ENCODE measurements around the gene BRSK2.
"Not testable (repeated sequence)": the region's sequence is repeated elsewhere in the genome, so short reads cannot be mapped to it uniquely, and the experiment has no call there.

BRSK2 gene

DNA sequence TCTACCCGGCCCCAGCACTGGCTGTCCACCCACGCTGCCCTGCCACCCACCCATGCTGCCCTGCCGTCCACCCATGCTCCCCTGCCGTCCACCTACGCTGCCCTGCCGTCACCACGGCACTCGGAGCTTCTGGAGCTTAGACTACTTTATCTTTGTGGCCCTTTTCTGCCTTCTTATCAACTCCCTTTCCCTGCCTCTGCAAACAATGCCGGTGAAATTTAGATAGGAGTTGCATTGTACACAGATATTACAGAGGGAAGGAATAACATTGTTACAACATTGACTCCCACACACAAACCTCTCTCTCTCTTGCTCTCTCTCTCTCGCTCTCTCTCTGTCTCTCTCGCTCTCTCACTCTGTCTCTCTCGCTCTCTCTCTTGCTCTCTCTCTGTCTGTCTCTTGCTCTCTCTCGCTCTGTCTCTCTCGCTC lies 33.7 kb upstream of the BRSK2 start:
- no peak for TF ChIP-seq BACH2 (CRISPR knock-in tag; IDR thresholded peaks at IDR 0.05; ENCODE audit: borderline replicate concordance)
- no peak for TF ChIP-seq ARNTL (CRISPR knock-in tag; IDR thresholded peaks at IDR 0.05; ENCODE audit: borderline replicate concordance, low read depth)
- TF ChIP-seq ZNF565 (CRISPR knock-in tag; conservative IDR thresholded peaks at IDR 0.05; ENCODE audit: low read depth): no peak
- TF ChIP-seq ZNF70 (CRISPR knock-in tag; IDR thresholded peaks at IDR 0.05): no peak
- no peak for TF ChIP-seq TCF4 (CRISPR knock-in tag; IDR thresholded peaks at IDR 0.05; ENCODE audit: borderline replicate concordance)
- TF ChIP-seq, protein P1, sequence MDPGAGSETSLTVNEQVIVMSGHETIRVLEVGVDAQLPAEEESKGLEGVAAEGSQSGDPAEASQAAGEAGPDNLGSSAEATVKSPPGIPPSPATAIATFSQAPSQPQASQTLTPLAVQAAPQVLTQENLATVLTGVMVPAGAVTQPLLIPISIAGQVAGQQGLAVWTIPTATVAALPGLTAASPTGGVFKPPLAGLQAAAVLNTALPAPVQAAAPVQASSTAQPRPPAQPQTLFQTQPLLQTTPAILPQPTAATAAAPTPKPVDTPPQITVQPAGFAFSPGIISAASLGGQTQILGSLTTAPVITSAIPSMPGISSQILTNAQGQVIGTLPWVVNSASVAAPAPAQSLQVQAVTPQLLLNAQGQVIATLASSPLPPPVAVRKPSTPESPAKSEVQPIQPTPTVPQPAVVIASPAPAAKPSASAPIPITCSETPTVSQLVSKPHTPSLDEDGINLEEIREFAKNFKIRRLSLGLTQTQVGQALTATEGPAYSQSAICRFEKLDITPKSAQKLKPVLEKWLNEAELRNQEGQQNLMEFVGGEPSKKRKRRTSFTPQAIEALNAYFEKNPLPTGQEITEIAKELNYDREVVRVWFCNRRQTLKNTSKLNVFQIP (CRISPR knock-in tag; IDR thresholded peaks at IDR 0.05; ENCODE audit: borderline replicate concordance, low read depth): no peak
- no peak for TF ChIP-seq RARB (CRISPR knock-in tag; IDR thresholded peaks at IDR 0.05)
- no peak for TF ChIP-seq PPARA (CRISPR knock-in tag; IDR thresholded peaks at IDR 0.05; ENCODE audit: borderline replicate concordance)
- no peak for TF ChIP-seq TOX (CRISPR knock-in tag; IDR thresholded peaks at IDR 0.05; ENCODE audit: borderline replicate concordance)
- no peak for TF ChIP-seq ZNF8 (CRISPR knock-in tag; IDR thresholded peaks at IDR 0.05)
- ATAC-seq: no peak

GRCh38 chr11:1356478-1356960 lies 33.2 kb upstream of the BRSK2 start:
- ATAC-seq: no peak

DNA sequence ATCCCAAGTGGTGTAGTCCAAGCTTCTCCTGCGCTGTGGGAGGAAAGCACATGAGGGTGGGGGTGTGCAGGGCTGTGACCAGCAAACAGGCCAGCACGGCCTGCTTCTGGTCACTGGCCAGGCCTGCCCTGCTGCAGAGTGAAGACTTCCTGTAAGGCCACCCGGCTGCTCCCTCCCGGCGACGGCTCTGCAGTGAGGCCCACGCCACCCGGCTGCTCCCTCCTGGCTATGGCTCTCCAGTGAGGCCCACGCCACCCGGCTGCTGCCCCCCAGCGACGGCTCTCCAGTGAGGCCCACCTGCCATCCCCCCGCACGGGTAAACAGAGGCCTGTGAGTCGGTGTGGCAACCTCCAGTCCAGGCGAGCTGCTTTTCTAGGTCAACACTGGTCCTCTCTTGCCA lies 31.4 kb upstream of the BRSK2 start:
- ATAC-seq: no peak
- TF ChIP-seq TCF4 (CRISPR knock-in tag; IDR thresholded peaks at IDR 0.05; ENCODE audit: borderline replicate concordance) (no peak), ZC3H10 (CRISPR knock-in tag; IDR thresholded peaks at IDR 0.05) (no peak), OSR1 (CRISPR knock-in tag; IDR thresholded peaks at IDR 0.05) (no peak), ARNTL (CRISPR knock-in tag; IDR thresholded peaks at IDR 0.05; ENCODE audit: borderline replicate concordance, low read depth) (no peak), ESRRG (CRISPR knock-in tag; IDR thresholded peaks at IDR 0.05) (no peak), PPARA (CRISPR knock-in tag; IDR thresholded peaks at IDR 0.05; ENCODE audit: borderline replicate concordance) (no peak), CREB5 (CRISPR knock-in tag; IDR thresholded peaks at IDR 0.05; ENCODE audit: low read depth) (no peak), RARB (CRISPR knock-in tag; IDR thresholded peaks at IDR 0.05) (no peak), ZNF565 (CRISPR knock-in tag; conservative IDR thresholded peaks at IDR 0.05; ENCODE audit: low read depth) (no peak)
- TF ChIP-seq, protein P2, sequence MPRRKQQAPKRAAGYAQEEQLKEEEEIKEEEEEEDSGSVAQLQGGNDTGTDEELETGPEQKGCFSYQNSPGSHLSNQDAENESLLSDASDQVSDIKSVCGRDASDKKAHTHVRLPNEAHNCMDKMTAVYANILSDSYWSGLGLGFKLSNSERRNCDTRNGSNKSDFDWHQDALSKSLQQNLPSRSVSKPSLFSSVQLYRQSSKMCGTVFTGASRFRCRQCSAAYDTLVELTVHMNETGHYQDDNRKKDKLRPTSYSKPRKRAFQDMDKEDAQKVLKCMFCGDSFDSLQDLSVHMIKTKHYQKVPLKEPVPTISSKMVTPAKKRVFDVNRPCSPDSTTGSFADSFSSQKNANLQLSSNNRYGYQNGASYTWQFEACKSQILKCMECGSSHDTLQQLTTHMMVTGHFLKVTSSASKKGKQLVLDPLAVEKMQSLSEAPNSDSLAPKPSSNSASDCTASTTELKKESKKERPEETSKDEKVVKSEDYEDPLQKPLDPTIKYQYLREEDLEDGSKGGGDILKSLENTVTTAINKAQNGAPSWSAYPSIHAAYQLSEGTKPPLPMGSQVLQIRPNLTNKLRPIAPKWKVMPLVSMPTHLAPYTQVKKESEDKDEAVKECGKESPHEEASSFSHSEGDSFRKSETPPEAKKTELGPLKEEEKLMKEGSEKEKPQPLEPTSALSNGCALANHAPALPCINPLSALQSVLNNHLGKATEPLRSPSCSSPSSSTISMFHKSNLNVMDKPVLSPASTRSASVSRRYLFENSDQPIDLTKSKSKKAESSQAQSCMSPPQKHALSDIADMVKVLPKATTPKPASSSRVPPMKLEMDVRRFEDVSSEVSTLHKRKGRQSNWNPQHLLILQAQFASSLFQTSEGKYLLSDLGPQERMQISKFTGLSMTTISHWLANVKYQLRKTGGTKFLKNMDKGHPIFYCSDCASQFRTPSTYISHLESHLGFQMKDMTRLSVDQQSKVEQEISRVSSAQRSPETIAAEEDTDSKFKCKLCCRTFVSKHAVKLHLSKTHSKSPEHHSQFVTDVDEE (CRISPR knock-in tag; IDR thresholded peaks at IDR 0.05): no peak

More at GRCh38 chr11:1356478-1356960, 33.2 kb upstream of the BRSK2 start:
- no peak for TF ChIP-seq ZFP30 (CRISPR knock-in tag; IDR thresholded peaks at IDR 0.05)

GRCh38 chr11:1358931-1359330 lies 30.8 kb upstream of the BRSK2 start:
- ATAC-seq: not testable (repeated sequence)

GRCh38 chr11:1359556-1359955 lies 30.2 kb upstream of the BRSK2 start:
- ATAC-seq: no peak
- TF ChIP-seq RARB (CRISPR knock-in tag; IDR thresholded peaks at IDR 0.05) (no peak), SNAI2 (CRISPR knock-in tag; IDR thresholded peaks at IDR 0.05) (no peak), GLIS3 (CRISPR knock-in tag; IDR thresholded peaks at IDR 0.05) (no peak), ARNTL (CRISPR knock-in tag; IDR thresholded peaks at IDR 0.05; ENCODE audit: borderline replicate concordance, low read depth) (no peak), ZFP3 (CRISPR knock-in tag; IDR thresholded peaks at IDR 0.05) (no peak), CSDC2 (CRISPR knock-in tag; IDR thresholded peaks at IDR 0.05) (no peak), ZNF565 (CRISPR knock-in tag; conservative IDR thresholded peaks at IDR 0.05; ENCODE audit: low read depth) (no peak), ESRRG (CRISPR knock-in tag; IDR thresholded peaks at IDR 0.05) (no peak), TOX (CRISPR knock-in tag; IDR thresholded peaks at IDR 0.05; ENCODE audit: borderline replicate concordance) (no peak), CREB5 (CRISPR knock-in tag; IDR thresholded peaks at IDR 0.05; ENCODE audit: low read depth) (no peak)
- TF ChIP-seq, protein P2 (CRISPR knock-in tag; IDR thresholded peaks at IDR 0.05): no peak
- TF ChIP-seq, protein P3, sequence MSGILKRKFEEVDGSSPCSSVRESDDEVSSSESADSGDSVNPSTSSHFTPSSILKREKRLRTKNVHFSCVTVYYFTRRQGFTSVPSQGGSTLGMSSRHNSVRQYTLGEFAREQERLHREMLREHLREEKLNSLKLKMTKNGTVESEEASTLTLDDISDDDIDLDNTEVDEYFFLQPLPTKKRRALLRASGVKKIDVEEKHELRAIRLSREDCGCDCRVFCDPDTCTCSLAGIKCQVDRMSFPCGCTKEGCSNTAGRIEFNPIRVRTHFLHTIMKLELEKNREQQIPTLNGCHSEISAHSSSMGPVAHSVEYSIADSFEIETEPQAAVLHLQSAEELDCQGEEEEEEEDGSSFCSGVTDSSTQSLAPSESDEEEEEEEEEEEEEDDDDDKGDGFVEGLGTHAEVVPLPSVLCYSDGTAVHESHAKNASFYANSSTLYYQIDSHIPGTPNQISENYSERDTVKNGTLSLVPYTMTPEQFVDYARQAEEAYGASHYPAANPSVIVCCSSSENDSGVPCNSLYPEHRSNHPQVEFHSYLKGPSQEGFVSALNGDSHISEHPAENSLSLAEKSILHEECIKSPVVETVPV (CRISPR knock-in tag; IDR thresholded peaks at IDR 0.05): no peak

Data from SK-N-SH treated with all-trans-retinoic acid at 6 μM for 48 hours (cell line).